GM18909 (cell line): Measurements from ENCODE around the gene AGBL3.
A peak's percentile ranks its signal among the peaks of the same experiment; 100 is the strongest.

Experiments used
- ATAC-seq: cut with Tn5 transposase; IDR thresholded peaks from one replicate; pipeline ENCODE4 v1.9.1; 2021; ENCODE audit warnings: mild to moderate bottlenecking; ENCODE audit not compliant: unreplicated experiment, poor library complexity

The AGBL3 gene

DNA sequence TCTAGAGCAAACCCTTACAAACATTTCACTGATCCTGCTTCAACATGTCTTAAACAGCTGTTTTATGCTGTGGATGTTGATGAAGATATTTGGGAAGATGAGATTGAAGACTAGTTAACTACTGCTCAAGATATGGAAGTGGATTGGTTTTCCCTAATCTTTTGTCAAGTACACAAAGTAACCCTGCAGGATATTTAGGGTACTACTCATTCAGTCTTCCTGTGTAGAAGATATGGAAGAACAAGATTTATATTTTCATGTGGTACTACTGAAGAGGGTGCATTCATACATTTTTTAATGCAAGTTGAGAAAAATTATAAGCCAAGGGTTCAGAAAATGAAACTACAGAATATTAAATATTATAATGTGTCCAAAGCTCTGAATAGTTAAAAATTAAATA lies 143.3 kb downstream of the AGBL3 start:
- no peak for ATAC-seq

- ATAC-seq, result no peak
These were observed 157.8 kb downstream of the AGBL3 start for GRCh38 chr7:135143885-135144668.

DNA sequence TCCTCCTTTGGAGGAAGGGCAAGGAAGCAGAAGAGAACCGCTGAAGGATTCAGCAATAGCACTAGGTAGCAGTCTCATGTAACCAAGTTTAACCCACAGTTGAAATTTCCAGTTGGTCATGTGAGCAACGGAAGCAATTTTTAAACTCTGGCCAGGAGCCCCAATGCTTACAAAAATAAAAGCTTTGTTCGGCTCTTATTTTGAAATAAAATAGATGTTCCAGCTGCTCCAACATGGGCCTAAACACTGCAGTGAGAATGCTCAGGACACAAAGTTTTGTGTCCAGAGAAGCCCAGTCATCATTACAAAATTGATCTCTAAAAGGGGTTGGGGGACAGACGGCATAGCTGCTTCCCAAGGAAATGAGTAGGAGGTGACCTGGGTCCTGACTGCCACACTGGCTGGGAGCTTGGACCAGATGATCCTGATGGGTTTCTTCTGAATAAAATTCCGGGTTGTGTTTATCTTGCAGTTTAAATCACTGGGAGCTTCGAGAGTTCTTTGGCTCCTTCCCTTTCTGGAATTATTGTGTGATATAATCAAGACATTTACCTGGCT lies 161.1 kb downstream of the AGBL3 start:
- ATAC-seq, result no peak

DNA sequence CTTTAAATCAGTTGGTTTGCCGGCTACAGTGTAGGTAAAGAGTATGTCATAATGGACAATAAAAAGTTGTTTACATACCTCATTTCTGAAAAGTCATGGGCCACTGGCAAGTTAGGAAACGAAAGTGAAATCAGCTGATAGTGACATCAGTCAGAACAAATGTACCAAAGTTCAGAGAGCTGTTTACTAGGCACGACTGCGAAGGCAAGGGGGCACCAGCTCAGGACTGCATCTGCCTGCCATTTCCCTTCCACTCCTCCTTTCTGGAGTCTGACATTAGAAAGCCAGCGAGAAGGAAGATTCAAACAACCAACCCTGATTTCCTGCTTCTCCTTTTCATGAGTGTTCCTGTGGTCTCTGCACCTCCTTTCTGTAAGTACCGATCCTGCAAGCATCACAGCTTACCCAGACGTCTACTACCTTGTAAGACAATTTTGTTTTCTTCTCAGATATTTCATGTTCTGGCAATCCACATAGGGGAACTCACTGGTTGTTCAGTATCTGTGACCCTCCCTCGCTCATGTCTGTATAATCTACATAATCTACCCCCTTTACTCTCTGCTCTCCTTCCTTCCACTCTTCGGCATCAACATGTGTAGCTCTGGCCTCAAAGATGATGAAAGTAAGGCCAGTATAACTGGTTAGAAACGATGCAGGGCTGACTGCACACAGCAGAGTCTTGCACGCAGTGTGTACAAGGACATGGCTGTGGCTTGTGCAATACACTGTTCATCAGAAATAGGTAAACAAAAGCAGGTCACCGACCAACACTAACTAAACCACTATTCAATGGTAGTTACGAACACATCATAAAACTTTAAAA lies 161.8 kb downstream of the AGBL3 start, which contains the start of gene TMEM140:
TMEM140 (plus strand) TSS at position 174 of the 823 bp plus-strand sequence. CDS start 16,370 bp downstream, outside the sequence.
- ATAC-seq, result peak; percentile 74

GRCh38 chr7:135150072-135150782 lies 163.9 kb downstream of the AGBL3 start:
- ATAC-seq, result no peak

DNA sequence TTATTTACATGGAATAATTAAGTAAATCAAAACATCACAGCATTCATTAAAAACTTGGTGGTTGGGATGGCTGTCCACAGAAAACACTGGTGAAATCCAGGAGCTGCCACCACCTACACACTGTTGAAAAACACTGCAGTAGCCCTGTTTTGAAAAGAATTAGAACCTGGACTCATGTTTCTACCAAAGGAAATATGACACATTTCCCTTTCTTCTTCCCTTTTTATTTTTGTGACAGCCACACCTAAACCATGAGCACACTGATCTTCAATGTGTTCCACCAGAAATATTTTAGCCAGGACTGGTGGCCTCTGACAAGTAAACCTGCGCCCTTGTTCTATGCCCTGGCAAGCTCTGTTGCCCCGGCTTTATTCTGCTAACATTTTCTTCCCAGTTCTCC lies 164.8 kb downstream of the AGBL3 start:
- no peak for ATAC-seq

DNA sequence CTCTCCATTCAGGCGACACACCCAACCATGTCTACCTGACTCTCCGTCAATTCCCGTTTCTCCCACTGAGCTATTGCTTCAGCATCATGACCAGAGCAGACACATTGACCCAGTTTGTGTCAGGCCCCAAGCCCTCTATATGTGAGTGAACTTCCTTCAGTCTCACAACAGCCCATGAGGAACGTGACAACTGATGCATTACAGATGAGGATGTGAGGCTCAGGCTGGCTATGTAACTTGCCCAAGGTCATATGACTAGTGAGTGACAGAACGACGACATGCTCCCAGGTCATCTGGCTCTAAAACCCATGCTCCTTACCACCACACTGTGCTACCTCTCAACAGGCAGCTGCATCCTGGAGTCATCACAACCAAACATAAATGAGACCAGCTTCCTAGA lies 165.2 kb downstream of the AGBL3 start:
- ATAC-seq, result peak; percentile 25

GRCh38 chr7:135152442-135152841 lies 166.1 kb downstream of the AGBL3 start:
- ATAC-seq, result no peak

DNA sequence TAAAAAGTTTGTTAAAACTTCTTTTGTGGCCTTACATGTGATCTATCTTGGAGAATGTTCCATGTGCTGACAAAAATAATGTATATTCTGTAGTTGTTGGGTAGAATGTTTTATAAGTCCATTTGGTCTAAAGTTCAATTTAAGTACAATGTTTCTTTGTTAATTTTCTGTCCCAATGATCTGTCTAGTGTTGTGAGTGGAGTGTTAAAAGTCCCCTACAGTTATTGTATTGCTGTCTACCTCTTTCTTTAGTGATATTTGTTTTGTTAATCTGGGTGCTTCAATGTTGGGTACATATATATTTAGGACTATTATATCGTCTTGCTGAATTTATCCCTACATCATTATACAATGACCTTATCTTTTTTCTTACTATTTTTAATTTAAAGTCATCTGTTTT lies 168.4 kb downstream of the AGBL3 start:
- ATAC-seq, result no peak

- no peak for ATAC-seq
These were observed 170.0 kb downstream of the AGBL3 start for GRCh38 chr7:135156290-135156689.

GRCh38 chr7:135158141-135158655 lies 171.9 kb downstream of the AGBL3 start:
- ATAC-seq, result no peak

DNA sequence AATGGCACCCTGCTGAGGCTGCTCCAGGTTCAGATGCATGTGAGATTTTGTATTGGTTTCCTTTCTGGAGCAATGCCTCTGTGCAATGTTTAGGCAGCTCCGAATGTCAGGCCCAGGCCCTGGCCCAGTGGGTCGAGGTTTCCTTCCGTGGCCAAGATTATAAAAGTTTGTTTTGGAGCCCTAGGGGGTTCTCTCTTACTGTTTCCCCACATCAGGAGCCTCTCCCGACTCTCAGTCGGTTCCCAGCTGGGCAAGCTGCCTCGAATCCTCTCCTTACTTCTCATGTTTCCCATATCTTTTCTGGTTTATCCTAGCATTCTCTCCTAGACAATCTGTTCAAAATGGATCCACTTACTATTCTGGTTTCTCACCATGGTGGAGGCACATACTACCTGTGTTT lies 172.6 kb downstream of the AGBL3 start:
- ATAC-seq, result no peak

DNA sequence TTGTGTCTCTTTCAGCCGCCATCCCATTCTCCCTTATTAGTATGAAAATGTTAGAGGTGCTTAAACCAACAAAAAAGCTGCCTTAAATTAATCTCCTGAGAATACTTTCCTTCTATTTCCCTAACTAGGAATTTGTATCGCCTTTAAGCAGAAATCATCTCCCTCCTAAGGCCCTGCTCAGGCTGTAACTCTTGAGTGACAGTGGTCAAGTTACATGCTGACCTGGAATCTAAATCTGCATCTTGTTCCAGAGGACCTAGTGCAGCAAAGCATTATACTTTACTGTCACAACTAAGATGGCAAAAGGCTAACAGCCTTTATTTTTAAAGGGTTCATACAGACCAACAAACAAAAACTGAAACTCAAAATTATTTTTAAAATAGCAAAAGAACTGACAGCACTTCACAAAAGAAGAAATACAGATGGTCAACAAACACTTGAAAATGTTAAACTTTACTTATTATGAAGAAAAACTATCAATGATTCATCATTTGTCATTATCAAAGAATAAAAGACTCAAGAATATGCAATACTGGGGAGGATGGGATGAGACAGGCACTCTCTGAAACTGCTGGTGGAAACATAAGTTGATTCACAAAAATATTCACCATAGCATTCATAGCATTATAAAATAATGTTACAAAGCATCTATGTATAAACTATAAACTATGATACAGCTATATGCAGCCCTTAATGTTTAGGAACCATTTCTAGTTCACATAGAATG lies 173.2 kb downstream of the AGBL3 start:
- ATAC-seq, result peak; percentile 19

- ATAC-seq, result peak; percentile 55
These were observed 174.0 kb downstream of the AGBL3 start for GRCh38 chr7:135160098-135160857.

DNA sequence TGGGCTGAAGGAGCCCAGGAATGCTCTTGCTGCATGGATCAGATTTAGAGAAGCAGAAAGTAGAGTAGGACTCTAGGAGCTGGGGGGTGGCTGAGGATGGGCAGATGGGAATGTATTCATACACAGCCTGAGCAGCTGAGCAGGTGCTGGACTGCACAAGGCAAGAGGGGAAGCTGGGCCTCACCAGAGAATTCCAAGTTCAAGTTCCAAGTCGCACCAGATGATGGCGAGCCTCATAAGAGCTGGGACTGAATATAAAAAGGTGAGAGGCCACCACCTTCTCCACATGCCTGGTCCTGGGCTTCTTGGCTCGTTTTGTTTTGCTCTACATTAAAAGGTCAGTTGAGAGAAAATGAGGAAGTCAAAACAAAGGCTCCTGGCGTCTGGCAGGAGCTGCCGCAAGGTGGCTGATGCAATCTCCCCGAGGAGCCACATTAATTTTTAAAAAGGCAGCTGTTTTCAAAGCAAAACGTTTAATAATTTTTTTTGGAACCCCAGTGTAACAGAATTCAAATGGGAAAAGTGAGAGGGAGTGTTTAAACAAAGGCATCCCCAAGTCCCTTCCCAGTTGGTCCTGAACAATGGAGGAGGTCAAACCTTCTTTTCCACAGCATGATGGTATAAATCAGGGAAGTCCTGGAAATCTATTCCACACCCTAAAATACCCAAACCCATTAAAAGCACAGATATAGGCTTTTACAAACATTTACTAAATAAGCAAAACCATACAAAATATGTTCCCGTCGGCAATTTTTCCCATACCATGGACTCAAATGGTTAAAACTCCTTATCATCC lies 174.7 kb downstream of the AGBL3 start:
- peak; percentile 28 for ATAC-seq

DNA sequence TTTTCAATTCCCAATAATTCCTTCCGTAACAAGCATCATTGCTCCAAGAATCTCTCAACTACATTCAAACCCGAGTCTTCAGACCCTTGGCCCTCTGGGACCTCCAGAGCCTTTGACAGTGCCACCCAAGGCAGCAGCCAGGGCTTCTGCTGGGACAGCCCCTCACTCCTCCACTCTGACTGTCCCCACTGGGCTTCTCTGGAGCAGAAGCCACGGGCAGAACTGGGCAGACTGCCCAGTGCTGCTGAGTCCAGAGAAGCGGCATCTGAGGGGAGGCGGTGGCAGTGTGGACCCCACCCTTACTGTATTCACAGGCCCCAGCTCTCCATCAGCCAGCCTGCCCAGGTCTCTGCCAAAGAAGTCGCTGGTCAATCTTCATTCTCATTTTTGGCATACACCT lies 175.4 kb downstream of the AGBL3 start:
- ATAC-seq, result no peak

DNA sequence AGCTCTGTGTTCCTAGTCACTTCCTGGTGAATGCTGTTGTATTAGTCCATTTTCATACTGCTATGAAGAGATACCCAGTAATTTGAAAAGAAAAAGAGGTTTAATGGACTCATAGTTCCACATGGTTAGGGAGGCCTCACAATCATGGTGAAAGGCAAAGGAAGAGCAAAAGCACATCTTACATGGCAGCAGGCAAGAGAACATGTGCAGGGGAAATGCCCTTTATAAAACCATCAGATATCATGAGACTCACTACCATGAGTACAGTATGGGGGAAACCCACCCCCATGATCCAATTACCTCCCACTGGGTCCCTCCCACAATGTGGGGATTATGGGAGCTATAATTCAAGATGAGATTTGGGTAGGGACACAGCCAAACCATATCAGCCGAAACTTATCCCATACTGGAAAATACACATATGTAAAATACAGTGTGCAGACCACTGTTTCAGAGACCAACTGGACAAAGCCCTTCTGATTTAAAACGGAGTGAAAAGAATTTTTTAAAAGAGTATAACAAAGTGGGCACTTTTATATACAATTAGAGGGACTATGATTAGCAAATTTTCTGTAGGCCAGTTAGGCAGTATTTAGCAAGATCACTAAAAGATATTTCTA lies 176.2 kb downstream of the AGBL3 start:
- ATAC-seq, result no peak
